Trophoblast cell (in vitro differentiated cells and primary cell): ENCODE results near the gene DMBX1.

Source experiments
- DNase-seq, 2 donors: peaks; one replicate each; pipeline ENCODE4 v3.0.0-alpha.2; 2016
- H2AFZ ChIP-seq: 2 replicates; pipeline ENCODE4 v1.6.1; 2013; ENCODE audit warnings: low read length, moderate library complexity, mild to moderate bottlenecking; ENCODE audit not compliant: insufficient read depth, poor library complexity
- H2AK5ac ChIP-seq: 2 replicates; pipeline ENCODE4 v1.6.1; 2013; ENCODE audit warnings: mild to moderate bottlenecking, low read length
- H2BK120ac ChIP-seq: 2 replicates; pipeline ENCODE4 v1.6.1; 2013; ENCODE audit warnings: low read length, mild to moderate bottlenecking, moderate library complexity; ENCODE audit not compliant: insufficient read depth, poor library complexity
- H2BK12ac ChIP-seq: 2 replicates; pipeline ENCODE4 v1.6.1; 2013; ENCODE audit warnings: mild to moderate bottlenecking, low read length, moderate library complexity
- H2BK5ac ChIP-seq: 2 replicates; pipeline ENCODE4 v1.6.1; 2013; ENCODE audit warnings: low read length, low read depth, moderate library complexity, mild to moderate bottlenecking; ENCODE audit not compliant: poor library complexity
- H3K14ac ChIP-seq: 2 replicates; pipeline ENCODE4 v1.6.1; 2013; ENCODE audit warnings: mild to moderate bottlenecking, low read length
- H3K18ac ChIP-seq: 2 replicates; pipeline ENCODE4 v1.6.1; 2013; ENCODE audit warnings: mild to moderate bottlenecking, low read length
- H3K23ac ChIP-seq: 2 replicates; pipeline ENCODE4 v1.6.1; 2013; ENCODE audit warnings: low read length
- H3K27ac ChIP-seq: 2 replicates; pipeline ENCODE4 v1.5.1; 2013; ENCODE audit warnings: low read depth, mild to moderate bottlenecking, inconsistent platforms, low read length, moderate library complexity
- H3K27me3 ChIP-seq: 2 replicates; pipeline ENCODE4 v1.6.1; 2013; ENCODE audit warnings: inconsistent platforms, mild to moderate bottlenecking, low read length, moderate library complexity; ENCODE audit not compliant: insufficient read depth
- H3K36me3 ChIP-seq, 2 experiments: 1 replicate in 1 of 2; 2 replicates in 1 of 2; pipeline ENCODE4 v1.6.1; 2013; ENCODE audit warnings: low read length in 2 of 2, mild to moderate bottlenecking in 2 of 2, moderate library complexity in 1 of 2; ENCODE audit not compliant: insufficient read depth in 2 of 2, control insufficient read depth in 1 of 2
- H3K4ac ChIP-seq: 2 replicates; pipeline ENCODE4 v1.6.1; 2013; ENCODE audit warnings: low read depth, mild to moderate bottlenecking, low read length, moderate library complexity
- H3K4me1 ChIP-seq, 2 experiments: 1 replicate in 1 of 2; 2 replicates in 1 of 2; pipeline ENCODE4 v1.6.1; 2013; ENCODE audit warnings: low read length in 2 of 2, mild to moderate bottlenecking in 2 of 2, moderate library complexity in 1 of 2; ENCODE audit not compliant: insufficient read depth in 2 of 2, control insufficient read depth in 1 of 2
- H3K4me2 ChIP-seq: 2 replicates; pipeline ENCODE4 v1.6.1; 2013; ENCODE audit warnings: inconsistent platforms, mild to moderate bottlenecking, low read length, moderate library complexity
- H3K4me3 ChIP-seq: 2 replicates; pipeline ENCODE4 v1.5.1; 2013; ENCODE audit warnings: mild to moderate bottlenecking, low read depth, low read length, inconsistent platforms
- H3K79me1 ChIP-seq: one replicate; pipeline ENCODE4 v1.6.1; 2013; ENCODE audit warnings: low read length
- H3K79me2 ChIP-seq: 2 replicates; pipeline ENCODE4 v1.6.1; 2013; ENCODE audit warnings: low read length, mild to moderate bottlenecking; ENCODE audit not compliant: control insufficient read depth, insufficient read depth, poor library complexity
- H3K9ac ChIP-seq: 2 replicates; pipeline ENCODE4 v1.6.1; 2013; ENCODE audit warnings: mild to moderate bottlenecking, low read length
- H3K9me3 ChIP-seq: 2 replicates; pipeline ENCODE4 v1.6.1; 2013; ENCODE audit warnings: low read depth, mild to moderate bottlenecking, control low read depth, inconsistent platforms, low read length; ENCODE audit not compliant: insufficient read depth
- H4K12ac ChIP-seq: 2 replicates; pipeline ENCODE4 v1.6.1; 2013; ENCODE audit warnings: low read depth, mild to moderate bottlenecking, low read length, moderate library complexity
- H4K8ac ChIP-seq: 2 replicates; pipeline ENCODE4 v1.6.1; 2013; ENCODE audit warnings: low read depth, mild to moderate bottlenecking, low read length, moderate library complexity
- H4K91ac ChIP-seq: one replicate; pipeline ENCODE4 v1.6.1; 2013; ENCODE audit warnings: low read depth, mild to moderate bottlenecking, low read length, moderate library complexity
- WGBS: extraction: QIAGEN DNeasy Blood & Tissue Kit; methylation state at CpG from one replicate; pipeline ENCODE4 v1.1.7; 2013; ENCODE audit warnings: missing lambda C conversion rate; ENCODE audit not compliant: insufficient read length, insufficient coverage; ENCODE audit errors: extremely low coverage; 5-methylcytosine and 5-hydroxymethylcytosine counted together

DMBX1 gene

GRCh38 chr1:46510998-46511365 lies 21.3 kb downstream of the DMBX1 start:
- H3K23ac ChIP-seq, result no peak overlapping the region
- H3K9ac ChIP-seq, result no peak overlapping the region
- H4K8ac ChIP-seq, result no peak overlapping the region
- peaks cover 3% of the 10 kb centered on the region for H3K9me3 ChIP-seq
- H3K79me1 ChIP-seq, result no peaks in the 10 kb centered on the region
- DNase-seq, result no peak
- no peak overlapping the region for H3K4me2 ChIP-seq
- H2BK5ac ChIP-seq, result no peak overlapping the region
- no peaks in the 10 kb centered on the region for H3K79me2 ChIP-seq
- H3K18ac ChIP-seq, result no peak overlapping the region
- no CpG with 5 or more reads among the region's 8 CpGs for WGBS
- H2BK12ac ChIP-seq, result no peak overlapping the region
- no peak overlapping the region for H2BK120ac ChIP-seq
- no peak overlapping the region for H3K4ac ChIP-seq
- no peak overlapping the region for H3K27ac ChIP-seq
- H4K91ac ChIP-seq, result no peak overlapping the region
- no peak overlapping the region for H3K4me3 ChIP-seq
- H3K36me3 ChIP-seq, result no peaks in the 10 kb centered on the region
- H2AK5ac ChIP-seq, result no peak overlapping the region
- no peak overlapping the region for H2AFZ ChIP-seq
- no peak overlapping the region for H4K12ac ChIP-seq
- no peaks in the 10 kb centered on the region for H3K4me1 ChIP-seq
- no peaks in the 10 kb centered on the region for H3K27me3 ChIP-seq
- no peak overlapping the region for H3K14ac ChIP-seq

- Histone ChIP-seq H4K12ac (no peak overlapping the region), H3K23ac (no peak overlapping the region), H2BK5ac (no peak overlapping the region), H3K9me3 (peaks cover 3% of the 10 kb centered on the region), H3K4ac (no peak overlapping the region), H3K4me2 (no peak overlapping the region), H3K79me1 (no peaks in the 10 kb centered on the region), H3K14ac (no peak overlapping the region), H3K27me3 (no peaks in the 10 kb centered on the region), H4K91ac (no peak overlapping the region), H2AK5ac (no peak overlapping the region), H3K27ac (no peak overlapping the region), H2AFZ (no peak overlapping the region), H3K79me2 (no peaks in the 10 kb centered on the region), H3K36me3 (no peaks in the 10 kb centered on the region), H3K4me3 (no peak overlapping the region), H2BK120ac (no peak overlapping the region), H4K8ac (no peak overlapping the region), H3K4me1 (peaks cover 5% of the 10 kb centered on the region in 2 experiments), H3K9ac (no peak overlapping the region), H3K18ac (no peak overlapping the region), H2BK12ac (no peak overlapping the region)
- no CpG with 5 or more reads among the region's 23 CpGs for WGBS
- DNase-seq, result no peak
These were observed 22.6 kb downstream of the DMBX1 start for GRCh38 chr1:46512135-46512791.

GRCh38 chr1:46512792-46513190 lies 23.2 kb downstream of the DMBX1 start:
- H4K8ac ChIP-seq, result no peak overlapping the region
- no peak overlapping the region for H3K27ac ChIP-seq
- no peak overlapping the region for H3K14ac ChIP-seq
- no peaks in the 10 kb centered on the region for H3K79me1 ChIP-seq
- no peak overlapping the region for H2AFZ ChIP-seq
- H2BK12ac ChIP-seq, result no peak overlapping the region
- H3K27me3 ChIP-seq, result no peaks in the 10 kb centered on the region
- H3K9me3 ChIP-seq, result peaks cover 3% of the 10 kb centered on the region
- no peak overlapping the region for H3K4me2 ChIP-seq
- H3K4ac ChIP-seq, result no peak overlapping the region
- DNase-seq, result no peak
- H2AK5ac ChIP-seq, result no peak overlapping the region
- H3K18ac ChIP-seq, result no peak overlapping the region
- H3K36me3 ChIP-seq, result no peaks in the 10 kb centered on the region
- H4K91ac ChIP-seq, result no peak overlapping the region
- no peak overlapping the region for H2BK5ac ChIP-seq
- H3K4me3 ChIP-seq, result no peak overlapping the region
- H2BK120ac ChIP-seq, result no peak overlapping the region
- peaks cover 6% of the 10 kb centered on the region in 2 experiments for H3K4me1 ChIP-seq
- no CpG with 5 or more reads among the region's 6 CpGs for WGBS
- H3K23ac ChIP-seq, result no peak overlapping the region
- H3K79me2 ChIP-seq, result no peaks in the 10 kb centered on the region
- H4K12ac ChIP-seq, result no peak overlapping the region
- no peak overlapping the region for H3K9ac ChIP-seq

GRCh38 chr1:46513536-46513935 lies 23.9 kb downstream of the DMBX1 start:
- Histone ChIP-seq H3K18ac (no peak overlapping the region), H2AFZ (no peak overlapping the region)

More at GRCh38 chr1:46513536-46513935, 23.9 kb downstream of the DMBX1 start:
- no CpG with 5 or more reads among the region's 5 CpGs for WGBS
- H4K91ac ChIP-seq, result no peak overlapping the region
- no peak overlapping the region for H3K27ac ChIP-seq
- no peak overlapping the region for H2BK120ac ChIP-seq
- H3K4me3 ChIP-seq, result no peak overlapping the region
- H3K4me1 ChIP-seq, result peaks cover 6% of the 10 kb centered on the region in 2 experiments
- H4K8ac ChIP-seq, result no peak overlapping the region
- no peak for DNase-seq
- no peak overlapping the region for H2BK5ac ChIP-seq
- no peak overlapping the region for H3K4me2 ChIP-seq
- no peaks in the 10 kb centered on the region for H3K36me3 ChIP-seq
- H3K27me3 ChIP-seq, result no peaks in the 10 kb centered on the region
- no peak overlapping the region for H2AK5ac ChIP-seq
- H3K9ac ChIP-seq, result no peak overlapping the region
- no peak overlapping the region for H3K4ac ChIP-seq
- no peak overlapping the region for H2BK12ac ChIP-seq
- H3K79me2 ChIP-seq, result no peaks in the 10 kb centered on the region
- H3K9me3 ChIP-seq, result peaks cover 3% of the 10 kb centered on the region
- H3K23ac ChIP-seq, result no peak overlapping the region
- no peak overlapping the region for H3K14ac ChIP-seq
- H3K79me1 ChIP-seq, result no peaks in the 10 kb centered on the region
- H4K12ac ChIP-seq, result no peak overlapping the region
